CD1c-positive myeloid dendritic cell (primary cell): Measurements from ENCODE around the gene RBMS2.

Experiments
- DNase-seq: peaks from one replicate; pipeline ENCODE4 v3.0.0-alpha.2; 2016; ENCODE audit errors: extremely low spot score

The RBMS2 gene

DNA sequence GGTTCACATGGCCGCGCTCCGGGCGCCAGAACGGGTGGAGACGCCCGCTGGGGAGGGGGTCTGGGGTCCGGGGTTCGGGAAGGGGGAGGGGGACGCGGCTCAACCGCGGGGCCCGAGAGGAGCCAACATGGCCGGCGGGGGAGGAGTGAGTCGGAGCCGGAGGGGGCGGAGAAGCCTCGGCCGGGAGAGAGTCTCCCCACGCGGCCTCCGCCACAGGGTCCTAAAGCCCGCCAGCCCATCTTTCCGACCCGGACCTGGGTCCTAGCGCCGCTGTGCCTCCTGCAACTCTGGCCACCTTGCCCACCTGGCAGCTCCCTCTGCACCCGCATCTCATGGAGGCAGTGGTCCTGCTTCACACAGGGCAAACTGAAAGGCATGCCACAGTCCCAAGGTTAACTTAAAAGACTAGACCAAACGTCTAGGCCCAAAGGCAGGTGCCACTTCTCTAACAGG lies 108.6 kb downstream of the RBMS2 start, which contains the start of gene BAZ2A:
TSS of gene BAZ2A (minus strand) at position 147 of the 453 bp plus-strand sequence. CDS start 12,796 bp downstream, outside the sequence.
- DNase-seq: peak; percentile 79

DNA sequence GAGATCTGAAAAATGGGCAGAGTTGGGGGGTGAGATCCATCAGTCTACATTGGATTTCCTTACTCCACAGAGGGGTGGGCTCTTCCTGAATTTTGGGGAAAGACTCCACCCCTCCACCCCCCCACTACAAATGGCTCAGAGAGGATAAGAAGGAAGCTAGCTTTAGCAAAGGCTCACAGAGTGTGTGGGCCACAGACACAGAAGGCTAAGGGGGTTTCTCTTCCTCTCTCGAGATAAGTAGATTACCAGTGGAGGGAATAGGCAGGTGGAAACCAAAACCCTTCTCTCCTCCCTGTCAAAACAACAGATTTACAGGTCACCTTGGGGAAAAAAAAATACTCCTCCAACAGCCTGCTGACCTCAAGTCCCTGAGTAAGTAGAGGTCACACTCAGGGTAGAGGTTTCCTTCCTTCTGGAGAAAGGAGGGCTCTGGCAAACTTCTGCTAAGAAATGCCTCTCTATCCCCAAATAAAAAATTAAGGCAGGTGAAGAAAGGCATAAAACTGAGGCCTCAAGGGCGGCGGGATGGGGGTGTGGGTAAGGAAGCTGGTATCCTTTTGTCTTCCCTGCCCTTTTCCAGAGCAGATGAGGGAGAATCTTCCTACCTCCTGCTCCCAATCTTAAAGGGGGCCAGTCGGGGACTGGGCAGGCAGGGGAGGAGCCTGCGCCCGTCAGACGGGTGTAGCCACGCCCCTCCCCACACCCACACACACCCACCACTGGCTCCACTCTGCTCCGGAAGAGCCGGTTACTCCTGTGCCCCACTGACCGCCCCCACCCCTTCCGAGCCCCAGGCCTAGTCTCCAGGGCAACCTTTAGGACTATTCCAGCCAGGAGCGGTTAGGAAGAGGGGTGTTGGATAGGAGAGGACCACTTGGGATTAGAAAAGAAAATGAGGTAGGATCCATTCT lies 110.4 kb downstream of the RBMS2 start:
- peak; percentile 81 for DNase-seq

DNA sequence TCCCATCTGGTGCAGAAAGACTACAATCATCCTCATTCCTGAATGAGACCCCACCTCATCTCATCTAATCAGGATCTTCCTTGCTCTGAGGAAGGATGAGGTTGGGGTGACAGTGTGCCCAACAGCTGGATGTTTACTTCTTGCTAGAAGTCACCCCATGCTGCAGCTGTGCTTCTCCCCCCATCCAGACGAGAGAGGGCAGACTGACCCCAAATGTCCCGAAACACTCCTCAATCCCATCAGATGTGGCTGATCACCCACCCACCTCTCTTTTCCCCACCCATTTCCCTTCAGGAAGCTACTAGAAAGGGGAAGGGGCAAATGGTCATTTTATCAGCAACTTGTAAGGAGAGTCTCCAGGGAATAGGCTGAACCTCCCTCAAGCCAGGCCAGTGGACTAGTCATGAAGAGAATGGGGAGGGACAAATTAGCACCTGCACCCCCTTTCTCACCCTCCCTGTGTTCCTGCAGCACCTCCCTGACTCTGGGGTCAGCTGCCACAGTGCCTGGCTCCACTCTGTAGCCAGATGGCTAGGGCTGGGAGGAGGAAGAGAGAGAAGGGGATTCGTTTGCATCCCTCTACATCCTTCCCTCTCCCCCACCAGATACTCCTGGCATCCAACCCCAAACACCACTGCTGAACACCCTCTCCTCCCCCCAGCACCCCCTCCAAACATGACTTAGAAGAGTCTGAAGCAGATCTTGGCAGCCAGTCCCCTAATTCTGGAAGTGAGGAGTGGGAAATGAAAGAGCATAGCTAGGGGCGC lies 111.3 kb downstream of the RBMS2 start:
- no peak for DNase-seq

DNA sequence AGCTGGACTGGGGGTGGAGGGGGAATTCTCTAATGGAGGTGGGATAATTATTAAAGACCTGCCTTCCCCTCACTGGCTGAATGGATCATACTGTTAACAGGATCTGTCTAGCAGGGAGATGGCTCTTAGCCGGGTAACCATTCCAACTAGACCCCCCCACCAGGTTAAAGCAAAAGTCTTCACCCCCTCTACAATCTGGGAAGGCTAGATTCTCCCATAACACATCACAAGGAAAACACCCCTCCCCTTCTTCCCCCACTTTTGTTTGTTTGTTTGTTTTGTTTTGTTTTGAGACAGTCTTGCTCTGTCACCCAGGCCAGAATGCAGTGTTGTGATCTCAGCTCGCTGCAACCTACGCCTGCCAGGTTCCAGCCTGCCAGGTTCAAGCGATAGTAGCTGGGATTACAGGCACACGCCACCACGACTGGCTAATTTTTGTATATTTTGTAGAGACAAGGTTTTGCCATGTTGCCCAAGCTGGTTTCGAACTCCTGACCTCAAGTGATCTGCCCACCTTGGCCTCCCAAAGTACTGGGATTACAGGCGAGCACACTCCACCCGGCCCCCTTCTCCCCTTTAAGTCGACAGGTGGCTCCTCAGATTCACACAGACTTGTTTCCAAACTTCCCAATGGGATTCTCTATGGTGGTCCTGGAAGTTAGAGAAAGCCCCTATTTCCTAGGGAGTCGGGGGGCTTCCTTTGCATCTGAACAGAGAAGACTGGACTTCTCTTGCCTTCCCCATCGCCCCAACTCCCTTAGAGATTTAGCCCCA lies 112.0 kb downstream of the RBMS2 start:
- no peak for DNase-seq

DNA sequence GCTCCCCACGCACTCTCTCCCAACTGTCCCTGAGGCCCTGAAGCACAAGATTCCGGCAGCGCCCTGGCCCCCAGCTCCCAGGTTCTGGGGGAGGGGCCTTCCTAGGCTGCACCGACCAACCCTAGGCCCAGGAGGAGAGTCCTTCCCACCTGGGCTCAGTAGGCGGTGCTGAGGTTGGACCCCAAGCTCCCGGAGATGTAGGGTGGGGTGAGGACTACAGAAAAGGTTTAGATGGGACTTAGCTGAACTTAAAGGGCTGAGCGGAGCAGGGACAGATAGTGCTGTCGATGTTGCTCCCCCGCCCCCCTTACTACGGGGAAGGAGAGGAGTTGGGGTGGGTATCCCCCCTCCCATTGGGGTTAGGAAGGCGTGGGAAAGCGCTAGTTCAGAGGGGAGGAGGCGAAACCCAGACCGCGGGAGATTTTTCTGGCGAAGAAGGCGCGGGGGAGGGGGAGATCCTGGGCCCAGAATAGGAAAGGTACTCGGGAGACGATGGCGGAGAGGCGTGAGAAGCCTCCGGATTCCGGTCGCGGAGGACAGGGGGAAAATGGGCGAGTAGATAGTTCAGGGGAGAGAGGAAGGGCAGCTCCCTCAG lies 112.7 kb downstream of the RBMS2 start:
- no peak for DNase-seq

DNA sequence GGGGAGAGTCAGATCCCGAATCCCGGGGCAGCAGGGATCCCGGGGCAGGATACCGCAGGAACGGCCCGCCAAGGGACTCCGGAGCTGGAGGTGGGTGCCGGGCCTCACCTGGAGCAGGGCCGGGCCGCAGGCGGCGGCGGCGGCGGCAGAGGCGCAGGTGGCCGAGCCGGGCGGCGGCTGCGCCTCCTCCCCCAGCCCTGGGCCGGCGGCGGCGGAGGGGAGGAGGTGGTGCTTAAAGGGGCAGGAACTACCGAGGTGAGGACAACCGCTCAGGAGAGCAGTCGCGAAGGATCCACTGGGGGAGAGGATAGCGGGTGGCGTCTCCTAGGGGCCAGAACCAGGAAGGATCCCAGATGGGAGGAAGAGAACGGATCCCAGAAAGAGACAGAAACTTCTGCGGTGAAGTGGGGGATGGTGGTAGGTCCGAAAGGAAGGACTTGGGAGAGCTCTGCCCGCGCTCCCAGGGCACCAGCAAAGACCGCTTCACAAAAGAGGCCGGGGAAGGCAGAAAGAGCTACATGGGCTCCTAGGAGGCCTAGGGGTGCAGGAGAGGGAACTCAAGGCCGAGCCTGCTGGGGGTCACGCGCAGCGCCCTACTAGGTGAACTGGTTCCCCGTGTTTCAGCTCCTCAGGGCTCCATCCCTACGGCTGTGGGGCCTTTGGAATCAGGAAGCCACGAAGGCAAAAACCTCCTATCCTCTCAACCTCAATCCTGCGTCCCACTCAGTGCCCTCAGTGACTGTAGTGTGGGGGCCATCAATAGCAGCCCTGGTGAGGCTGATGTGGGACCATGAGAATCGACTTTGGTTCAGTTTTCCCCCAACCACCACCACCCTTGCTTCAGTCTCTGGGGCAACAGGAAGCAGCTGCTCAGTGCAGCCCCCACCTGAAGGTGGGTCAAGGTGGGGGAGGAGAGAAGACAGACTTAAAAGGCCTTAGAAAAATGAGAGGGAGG lies 113.5 kb downstream of the RBMS2 start:
- peak; percentile 53 for DNase-seq

DNA sequence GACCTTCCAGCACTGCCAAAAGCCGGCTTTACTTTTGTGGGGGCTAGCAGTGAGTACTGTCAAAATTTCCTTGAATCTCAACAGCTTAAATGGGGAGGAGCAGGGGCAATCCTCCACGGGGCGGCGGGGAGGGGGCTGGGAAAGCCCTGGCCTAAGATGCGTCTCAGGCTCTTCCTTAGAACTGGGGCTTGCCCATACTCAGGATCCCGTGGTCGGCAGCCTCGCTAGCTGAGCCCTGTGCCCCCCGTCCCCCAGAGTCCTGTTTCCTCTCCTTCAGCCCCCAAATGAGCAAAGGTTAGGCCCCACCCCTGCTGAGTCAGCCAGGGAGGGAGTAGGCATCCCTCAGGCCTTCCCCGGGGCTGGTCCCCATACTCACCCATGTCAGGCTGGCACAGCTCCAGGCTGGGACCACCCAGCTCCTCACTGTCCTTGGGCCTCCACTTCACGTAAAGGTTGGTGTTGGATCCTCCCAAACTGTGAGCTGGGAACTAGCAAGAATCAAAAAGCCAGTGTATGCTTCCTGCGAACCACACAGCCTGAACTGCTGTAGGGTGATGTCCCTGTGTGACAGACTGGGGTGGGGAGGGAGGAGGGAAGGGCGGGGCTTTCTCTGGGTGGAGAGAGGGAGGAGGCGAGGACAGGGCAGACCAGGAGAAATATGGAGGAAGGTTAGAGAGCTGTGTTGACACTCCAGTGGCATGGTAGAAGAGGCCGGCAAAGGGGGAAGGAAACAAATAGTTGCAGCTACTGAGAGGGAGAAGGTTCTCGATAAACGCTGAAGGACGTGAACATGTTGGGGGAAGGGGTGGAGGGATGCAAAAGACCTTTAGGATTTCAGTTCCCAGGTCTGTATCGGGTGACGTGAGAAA lies 114.4 kb downstream of the RBMS2 start:
- peak; percentile 81 for DNase-seq

DNA sequence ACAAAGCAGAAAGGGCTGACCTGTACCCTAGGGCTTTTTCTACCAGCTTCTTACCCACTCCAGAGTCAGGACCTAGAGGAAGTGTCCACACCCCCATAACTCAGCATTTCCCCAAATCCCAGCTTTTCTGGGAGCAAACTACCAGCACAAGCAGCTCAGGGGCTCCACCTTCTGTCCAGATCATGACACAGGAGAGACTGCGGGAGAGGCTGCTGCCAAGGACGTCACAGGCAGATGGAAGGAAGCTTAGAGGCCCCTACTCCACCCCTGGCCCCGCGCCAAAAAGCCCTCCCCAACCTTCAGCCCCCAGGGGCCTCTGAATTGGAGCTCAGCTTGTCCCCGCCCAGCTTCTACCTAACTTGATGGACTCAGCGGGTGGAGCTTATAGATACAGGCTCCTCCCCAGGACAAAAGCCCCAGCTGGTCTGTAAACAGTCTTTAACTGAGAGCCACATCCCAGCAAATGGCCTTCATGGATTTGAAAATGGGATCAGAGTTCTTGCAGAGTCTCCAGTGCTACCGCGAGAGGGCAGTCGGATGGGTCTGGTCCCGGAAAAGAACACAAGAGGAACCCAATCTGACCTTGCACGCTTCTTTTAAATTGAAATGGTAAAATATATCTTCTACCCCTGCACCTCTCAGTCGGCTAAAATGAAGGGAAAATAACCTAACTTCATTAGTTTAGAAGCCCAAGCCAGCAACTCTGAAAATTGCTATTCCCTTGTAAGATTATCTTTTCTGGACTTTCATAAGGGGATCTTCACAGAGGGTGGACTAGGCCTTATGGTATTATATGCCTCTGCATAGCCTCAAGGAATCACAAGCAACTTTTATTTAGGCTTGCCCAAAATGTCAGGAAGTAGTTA lies 115.3 kb downstream of the RBMS2 start:
- peak; percentile 92 for DNase-seq

DNA sequence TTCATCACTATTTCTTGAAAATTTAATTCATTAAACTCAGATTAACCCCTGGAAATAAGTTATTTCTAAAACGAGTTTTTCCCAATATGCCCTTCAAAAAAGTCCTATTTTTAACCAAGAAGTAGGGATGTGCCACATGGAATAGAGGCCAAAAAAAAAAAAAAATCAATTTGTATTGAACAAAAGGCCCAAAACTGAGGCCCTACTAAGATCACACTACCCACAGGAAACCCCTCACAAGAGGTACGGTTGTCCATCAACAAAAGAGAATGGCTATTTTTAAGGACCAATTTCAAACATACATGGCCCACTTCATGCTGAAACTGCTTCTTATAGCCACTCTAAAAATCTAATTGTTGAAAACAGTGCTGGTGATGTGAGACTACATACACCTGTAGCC lies 116.0 kb downstream of the RBMS2 start:
- DNase-seq: no peak

DNA sequence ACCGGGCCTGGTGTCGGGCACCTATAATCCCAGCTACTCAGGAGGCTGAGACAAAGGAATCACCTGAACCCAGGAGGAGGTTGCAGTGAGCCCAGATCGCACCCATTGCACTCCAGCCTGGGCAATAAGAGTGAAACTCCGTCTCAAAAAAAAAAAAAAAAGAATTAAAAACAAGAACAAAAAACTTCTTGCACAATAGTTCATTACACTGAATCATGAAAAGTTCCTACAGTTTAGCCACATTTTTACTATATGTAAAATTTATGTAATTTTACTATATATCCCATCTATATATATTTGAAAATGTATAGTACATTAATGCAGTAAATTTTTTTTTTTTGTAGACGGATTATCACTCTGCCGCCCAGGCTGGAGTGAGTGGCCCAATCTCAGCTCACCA lies 119.6 kb downstream of the RBMS2 start:
- no peak for DNase-seq

DNA sequence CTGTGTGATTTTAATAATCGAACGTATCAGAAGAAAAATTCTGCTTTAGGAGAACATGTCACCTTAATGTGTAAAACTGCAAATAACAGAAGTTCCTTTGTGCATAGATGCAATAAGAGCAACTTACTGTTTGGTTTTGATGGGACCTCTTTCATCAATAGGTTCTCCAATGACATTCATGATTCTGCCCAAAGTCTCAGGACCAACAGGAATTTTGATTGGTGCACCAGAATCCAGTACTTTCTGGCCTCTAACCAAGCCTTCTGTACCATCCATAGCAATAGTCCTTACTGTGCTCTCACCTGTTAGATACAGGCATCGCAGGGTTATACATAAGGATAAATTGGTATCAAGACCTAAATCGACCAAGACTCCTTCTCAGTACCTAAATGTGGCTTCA lies 123.0 kb downstream of the RBMS2 start:
- no peak for DNase-seq

DNA sequence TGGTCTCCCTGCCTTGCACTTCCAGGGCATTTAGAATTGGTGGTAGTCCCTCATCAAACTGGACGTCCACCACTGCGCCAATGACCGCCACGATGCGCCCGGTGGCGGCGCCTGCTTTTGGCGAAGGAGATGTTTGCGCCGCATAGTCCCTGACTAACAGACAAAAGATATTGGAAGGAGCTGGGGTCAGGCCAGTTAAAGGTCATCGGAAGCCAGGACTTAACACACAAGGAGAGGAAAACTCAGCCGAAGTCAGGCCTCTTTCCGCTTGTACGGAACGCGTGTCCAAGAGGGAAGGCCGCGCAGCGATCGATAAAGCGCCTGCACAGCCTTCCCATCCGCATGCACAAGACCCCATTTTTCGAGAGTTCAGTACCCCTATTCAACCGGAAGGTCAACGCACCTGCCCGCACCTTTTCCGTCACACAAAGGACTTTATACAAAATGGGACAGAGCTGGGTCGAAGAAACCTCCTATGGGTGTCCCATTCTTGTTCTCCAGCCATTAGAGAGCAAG lies 123.6 kb downstream of the RBMS2 start:
- DNase-seq: no peak
